Measurements from ENCODE around the gene APC. TPM values are rescaled to one million over a fixed set of nuclear protein-coding genes. Genes with fewer than 3 reads are reported as not detected.

The APC gene
- total RNA-seq, 4 donors from 2014 or later = 77.8 to 109 (median 85.7) TPM

DNA sequence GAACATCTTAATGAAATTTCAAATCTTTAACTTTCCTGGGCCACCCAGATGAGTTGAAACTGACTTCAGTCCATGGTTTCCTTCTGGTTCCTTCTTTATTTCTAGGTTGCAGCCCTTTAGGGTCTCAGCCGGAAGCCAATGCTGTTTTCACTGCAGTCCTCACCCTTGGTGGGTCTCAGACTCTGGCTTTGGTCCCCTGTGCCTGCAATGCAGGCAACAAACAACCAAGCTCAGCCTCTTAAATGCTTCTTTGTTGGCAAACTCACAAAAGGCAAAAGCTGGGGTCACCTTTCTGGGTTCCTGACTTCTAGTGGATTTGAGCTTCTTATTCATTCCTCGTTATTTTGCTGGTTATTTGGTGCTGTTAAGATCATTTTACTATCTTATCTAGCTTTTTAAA lies 19.3 kb upstream of the APC start:
- no peak for DNase-seq
- in situ Hi-C loops (cut with MboI; ENCODE audit: low pct_ligation_motif_present in 1 of 4, low pct_unique_long_range_greater_than_20kb in 1 of 4, low sequenced_read_pairs in 3 of 4) = no loop called here
- Histone ChIP-seq H3K27ac (no peak overlapping the region), H3K27me3 (no peaks in the 10 kb centered on the region), H3K4me1 (peaks cover 0 to 25% (median 0%) of the 10 kb centered on the region in 4 donors), H3K4me3 (no peak overlapping the region), H3K9me3 (no peaks in the 10 kb centered on the region), H3K36me3 (no peaks in the 10 kb centered on the region)
- intact Hi-C loops (cut with DNase I; ENCODE audit: low total_unique reads) = no loop called here
- WGBS, 2 donors (ENCODE audit: low coverage in 1 of 2) = 93 to 96% methylated on average over 2 of the region's 2 CpGs
- TF ChIP-seq EP300 (IDR thresholded peaks at IDR 0.05; ENCODE audit: low read depth) (no peak), POLR2AphosphoS5 (IDR thresholded peaks at IDR 0.05) (no peak)

DNA sequence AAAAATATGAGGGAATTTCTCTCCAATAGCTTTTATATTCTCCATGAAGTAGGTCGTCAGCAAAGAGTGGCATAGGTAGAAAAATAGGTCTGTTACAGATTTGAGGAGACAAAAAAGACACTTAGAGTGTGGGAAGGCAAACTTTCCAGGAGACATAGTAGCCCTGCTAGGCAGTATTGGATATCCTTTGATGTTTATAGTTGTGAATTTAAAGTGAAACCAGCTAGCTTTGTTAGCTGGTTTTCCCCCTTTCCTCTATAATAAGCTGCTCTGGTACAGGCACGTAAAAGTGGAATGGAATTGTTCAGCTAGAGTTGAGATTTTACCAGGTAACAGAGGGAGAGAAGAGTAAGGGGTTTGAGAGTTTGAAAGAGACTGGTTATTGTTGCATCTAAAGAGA lies 17.1 kb upstream of the APC start:
- Histone ChIP-seq H3K27me3 (no peaks in the 10 kb centered on the region), H3K36me3 (no peaks in the 10 kb centered on the region), H3K4me3 (no peak overlapping the region), H3K27ac (no peak overlapping the region), H3K9me3 (no peaks in the 10 kb centered on the region), H3K4me1 (peaks cover 0 to 18% (median 0%) of the 10 kb centered on the region in 4 donors)
- DNase-seq = no peak
- TF ChIP-seq POLR2A (IDR thresholded peaks at IDR 0.05) = no peak
- TF ChIP-seq POLR2AphosphoS5 (IDR thresholded peaks at IDR 0.05) = no peak
- TF ChIP-seq, protein P1, sequence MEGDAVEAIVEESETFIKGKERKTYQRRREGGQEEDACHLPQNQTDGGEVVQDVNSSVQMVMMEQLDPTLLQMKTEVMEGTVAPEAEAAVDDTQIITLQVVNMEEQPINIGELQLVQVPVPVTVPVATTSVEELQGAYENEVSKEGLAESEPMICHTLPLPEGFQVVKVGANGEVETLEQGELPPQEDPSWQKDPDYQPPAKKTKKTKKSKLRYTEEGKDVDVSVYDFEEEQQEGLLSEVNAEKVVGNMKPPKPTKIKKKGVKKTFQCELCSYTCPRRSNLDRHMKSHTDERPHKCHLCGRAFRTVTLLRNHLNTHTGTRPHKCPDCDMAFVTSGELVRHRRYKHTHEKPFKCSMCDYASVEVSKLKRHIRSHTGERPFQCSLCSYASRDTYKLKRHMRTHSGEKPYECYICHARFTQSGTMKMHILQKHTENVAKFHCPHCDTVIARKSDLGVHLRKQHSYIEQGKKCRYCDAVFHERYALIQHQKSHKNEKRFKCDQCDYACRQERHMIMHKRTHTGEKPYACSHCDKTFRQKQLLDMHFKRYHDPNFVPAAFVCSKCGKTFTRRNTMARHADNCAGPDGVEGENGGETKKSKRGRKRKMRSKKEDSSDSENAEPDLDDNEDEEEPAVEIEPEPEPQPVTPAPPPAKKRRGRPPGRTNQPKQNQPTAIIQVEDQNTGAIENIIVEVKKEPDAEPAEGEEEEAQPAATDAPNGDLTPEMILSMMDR (IDR thresholded peaks at IDR 0.05) = no peak
- no peak for TF ChIP-seq EP300 (IDR thresholded peaks at IDR 0.05; ENCODE audit: low read depth)
- 75 to 88% methylated on average over 2 of the region's 2 CpGs for WGBS, 2 donors (ENCODE audit: low coverage in 1 of 2)
- in situ Hi-C loops (cut with MboI; ENCODE audit: low pct_ligation_motif_present in 1 of 4, low pct_unique_long_range_greater_than_20kb in 1 of 4, low sequenced_read_pairs in 3 of 4) (no loop called here), intact Hi-C loops (cut with DNase I; ENCODE audit: low total_unique reads) (no loop called here)

DNA sequence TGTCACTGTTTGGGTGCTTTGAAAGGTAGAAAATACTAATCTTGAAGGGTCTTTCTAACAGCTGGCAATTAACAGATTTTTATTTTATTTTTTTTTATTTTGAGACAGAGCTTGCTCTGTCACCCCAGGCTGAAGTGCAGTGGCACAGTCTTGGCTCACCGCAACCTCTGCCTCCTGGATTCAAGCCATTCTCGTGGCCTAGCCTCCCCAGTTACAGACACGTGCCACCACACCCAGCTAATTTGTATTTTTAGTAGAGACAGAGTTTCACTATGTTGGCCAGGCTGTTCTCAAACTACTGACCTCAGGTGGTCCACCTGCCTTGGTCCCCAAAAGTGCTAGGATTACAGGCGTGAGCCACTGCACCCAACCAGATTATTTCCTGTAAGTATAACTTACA lies 12.8 kb upstream of the APC start:
- Histone ChIP-seq H3K27me3 (no peaks in the 10 kb centered on the region), H3K4me3 (no peak overlapping the region), H3K27ac (no peak overlapping the region), H3K4me1 (peaks cover 0 to 7% (median 0%) of the 10 kb centered on the region in 4 donors), H3K36me3 (no peaks in the 10 kb centered on the region), H3K9me3 (no peaks in the 10 kb centered on the region)
- no peak for DNase-seq
- in situ Hi-C loops (cut with MboI; ENCODE audit: low pct_ligation_motif_present in 1 of 4, low pct_unique_long_range_greater_than_20kb in 1 of 4, low sequenced_read_pairs in 3 of 4) (no loop called here), intact Hi-C loops (cut with DNase I; ENCODE audit: low total_unique reads) (no loop called here)
- no peak for TF ChIP-seq POLR2AphosphoS5 (IDR thresholded peaks at IDR 0.05)
- TF ChIP-seq POLR2A (IDR thresholded peaks at IDR 0.05) = no peak
- no peak for TF ChIP-seq EP300 (IDR thresholded peaks at IDR 0.05; ENCODE audit: low read depth)
- TF ChIP-seq, protein P1 (IDR thresholded peaks at IDR 0.05) = no peak
- 65 to 66% methylated on average over 3 to 4 of the region's 4 CpGs for WGBS, 2 donors (ENCODE audit: low coverage in 1 of 2)

DNA sequence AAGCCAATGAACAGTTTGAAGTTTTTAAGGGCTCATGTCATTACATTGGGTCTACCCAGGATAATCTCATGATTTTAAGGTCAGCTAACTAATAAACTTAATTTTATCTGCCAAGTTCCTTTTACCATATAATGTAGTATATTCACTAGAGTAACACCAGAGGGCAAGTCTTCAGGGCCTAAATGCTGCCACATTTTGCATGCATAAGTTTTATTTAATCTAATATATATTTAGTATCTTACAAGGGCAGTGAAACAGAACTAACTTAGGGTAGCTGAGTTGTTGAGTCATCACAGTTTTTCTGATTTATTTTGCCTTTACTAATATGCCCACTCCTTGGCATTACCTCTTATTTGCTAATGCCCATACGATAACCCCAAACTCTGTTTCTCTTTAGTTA lies 8.1 kb upstream of the APC start:
- TF ChIP-seq POLR2A (IDR thresholded peaks at IDR 0.05) (no peak), EP300 (IDR thresholded peaks at IDR 0.05; ENCODE audit: low read depth) (no peak), POLR2AphosphoS5 (IDR thresholded peaks at IDR 0.05) (no peak)
- TF ChIP-seq, protein P1 (IDR thresholded peaks at IDR 0.05) = no peak
- Histone ChIP-seq H3K4me3 (no peak overlapping the region), H3K9me3 (no peaks in the 10 kb centered on the region), H3K27me3 (no peaks in the 10 kb centered on the region), H3K4me1 (no peaks in the 10 kb centered on the region), H3K27ac (no peak overlapping the region), H3K36me3 (no peaks in the 10 kb centered on the region)
- intact Hi-C loops (cut with DNase I; ENCODE audit: low total_unique reads) (no loop called here), in situ Hi-C loops (cut with MboI; ENCODE audit: low pct_ligation_motif_present in 1 of 4, low pct_unique_long_range_greater_than_20kb in 1 of 4, low sequenced_read_pairs in 3 of 4) (no loop called here)
- no peak for DNase-seq
- WGBS, 2 donors (ENCODE audit: low coverage in 1 of 2) = 90 to 94% methylated on average over 1 of the region's 1 CpG

DNA sequence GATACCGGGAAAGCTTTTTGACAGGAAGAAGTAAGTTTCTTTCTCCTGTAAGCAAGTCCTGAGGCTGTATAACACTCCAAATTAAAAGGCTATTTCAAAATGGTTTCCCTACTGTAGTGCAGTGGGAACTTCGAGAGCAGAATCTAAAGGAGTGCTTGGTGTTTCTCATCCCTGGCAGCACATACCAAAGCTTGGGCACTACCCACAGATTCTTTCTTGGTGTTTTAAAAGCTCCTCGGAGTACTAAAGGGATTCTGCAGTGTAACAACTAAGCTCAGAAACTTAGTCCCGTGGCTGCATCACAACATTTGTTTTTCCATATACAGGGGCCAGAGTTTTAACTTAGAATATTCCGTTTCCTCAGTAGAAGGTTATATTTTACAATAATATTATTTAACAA lies 5.6 kb upstream of the APC start:
- no peak overlapping the region for H3K27ac ChIP-seq

More for the DNA sequence above, 5.6 kb upstream of the APC start:
- in situ Hi-C loops (cut with MboI; ENCODE audit: low pct_ligation_motif_present in 1 of 4, low pct_unique_long_range_greater_than_20kb in 1 of 4, low sequenced_read_pairs in 3 of 4) = no loop called here
- no peak for TF ChIP-seq POLR2AphosphoS5 (IDR thresholded peaks at IDR 0.05)
- no peak for TF ChIP-seq EP300 (IDR thresholded peaks at IDR 0.05; ENCODE audit: low read depth)
- no peak for TF ChIP-seq POLR2A (IDR thresholded peaks at IDR 0.05)
- TF ChIP-seq, protein P1 (IDR thresholded peaks at IDR 0.05) = no peak
- intact Hi-C loops (cut with DNase I; ENCODE audit: low total_unique reads) = no loop called here
- H3K36me3 ChIP-seq = no peaks in the 10 kb centered on the region
- H3K9me3 ChIP-seq = no peaks in the 10 kb centered on the region
- WGBS, 2 donors (ENCODE audit: low coverage in 1 of 2) = 81 to 88% methylated on average over 5 of the region's 5 CpGs
- no peak overlapping the region for H3K4me3 ChIP-seq
- no peak for DNase-seq
- H3K4me1 ChIP-seq = peaks cover 0 to 10% (median 2%) of the 10 kb centered on the region in 4 donors
- H3K27me3 ChIP-seq = no peaks in the 10 kb centered on the region
